PC-9 (cell line): ENCODE measurements around the gene ARSJ.

Experiments used
- CTCF ChIP-seq: fragments of 200-600 bp; sonication (generic); conservative IDR thresholded peaks from 2 replicates; pipeline ENCODE4 v1.6.1; 2017; ENCODE audit warnings: mixed run types, antibody characterized with exemption, mild to moderate bottlenecking, moderate library complexity
- EZH2 ChIP-seq: fragments of 200-600 bp; sonication (generic); IDR thresholded peaks from 2 replicates; pipeline ENCODE4 v1.8.0; 2017; ENCODE audit warnings: antibody characterized with exemption, low read depth

- TF ChIP-seq CTCF (no peak), EZH2 (no peak)
Observed at GRCh38 chr4:113977526-113977855, 2.0 kb downstream of the ARSJ start.
